K562 (cell line): ENCODE measurements around the gene TMC4. TPM values are rescaled to one million over a fixed set of nuclear protein-coding genes. Genes with fewer than 3 reads are reported as not detected.
A peak's percentile ranks its signal among the peaks of the same experiment; 100 is the strongest.

Experiments used
- DPF2 ChIP-seq: fragments of 450-650 bp; IDR thresholded peaks from 2 replicates; pipeline ENCODE4 v1.6.1; 2016
- EP300 ChIP-seq: IDR thresholded peaks from 2 replicates; pipeline ENCODE4 v1.6.1; 2012; ENCODE audit warnings: low read length, improper control_type of control experiment
- GABPA ChIP-seq: fragments of 200-800 bp; sonication (Bioruptor generic); conservative IDR thresholded peaks from 2 replicates; pipeline ENCODE4 v1.6.1; 2016; ENCODE audit warnings: low read depth, missing genetic modification characterization, missing compliant biosample characterization
- HDAC2 ChIP-seq: fragments of 450-650 bp; IDR thresholded peaks from 2 replicates; pipeline ENCODE4 v1.6.1; 2016; ENCODE audit warnings: mild to moderate bottlenecking
- HDAC8 ChIP-seq: fragments of 450-650 bp; IDR thresholded peaks from 2 replicates; pipeline ENCODE4 v1.6.1; 2016; ENCODE audit warnings: mild to moderate bottlenecking, missing genetic modification characterization, moderate library complexity, missing compliant biosample characterization
- HMG20A ChIP-seq: fragments of 450-650 bp; formaldehyde crosslinking; conservative IDR thresholded peaks from 2 replicates; pipeline ENCODE4 v1.4.0; 2020; ENCODE audit warnings: mild to moderate bottlenecking, mixed read lengths
- HNRNPUL1 ChIP-seq: fragments of 200-400 bp; formaldehyde crosslinking; IDR thresholded peaks from 2 replicates; pipeline ENCODE4 v1.6.1; 2017; ENCODE audit warnings: low read length
- KAT2B ChIP-seq: IDR thresholded peaks from one replicate; pipeline ENCODE4 v1.6.1; 2012; ENCODE audit warnings: low read depth, mild to moderate bottlenecking, control low read depth, inconsistent platforms, low read length, moderate library complexity
- MAFG ChIP-seq: fragments of 450-650 bp; conservative IDR thresholded peaks from 2 replicates; pipeline ENCODE4 v1.6.1; 2016; ENCODE audit warnings: missing genetic modification characterization, missing compliant biosample characterization
- MEF2A ChIP-seq: IDR thresholded peaks from 2 replicates; pipeline ENCODE4 v1.6.1; 2011; ENCODE audit warnings: low read depth, mild to moderate bottlenecking, low read length, moderate library complexity; ENCODE audit not compliant: control insufficient read depth
- NELFE ChIP-seq: IDR thresholded peaks from 2 replicates; pipeline ENCODE4 v1.6.1; 2011; ENCODE audit warnings: mild to moderate bottlenecking; ENCODE audit not compliant: insufficient read depth, insufficient read length
- POLR2A ChIP-seq: fragments of 450-650 bp; conservative IDR thresholded peaks from 2 replicates; pipeline ENCODE4 v1.6.1; 2016
- RBFOX2 ChIP-seq: fragments of 200-400 bp; formaldehyde crosslinking; IDR thresholded peaks from 2 replicates; pipeline ENCODE4 v1.6.1; 2017; ENCODE audit warnings: low read depth, mild to moderate bottlenecking, low read length, moderate library complexity
- SRSF9 ChIP-seq: fragments of 200-400 bp; formaldehyde crosslinking; IDR thresholded peaks from 2 replicates; pipeline ENCODE4 v1.6.1; 2017; ENCODE audit warnings: low read depth, low read length, borderline replicate concordance
- ZC3H11A ChIP-seq: IDR thresholded peaks from 2 replicates; pipeline ENCODE4 v1.6.1; 2012; ENCODE audit warnings: low read depth, low read length, improper control_type of control experiment
- ZNF165 ChIP-seq: fragments of 250-450 bp; sonication (Bioruptor Pico); IDR thresholded peaks from 2 replicates; pipeline ENCODE4 v1.4.0; 2020; ENCODE audit warnings: borderline replicate concordance
- ZNF696 ChIP-seq: fragments of 250-450 bp; sonication (Bioruptor Pico); conservative IDR thresholded peaks from 2 replicates; pipeline ENCODE4 v1.4.0; 2020; ENCODE audit warnings: mild to moderate bottlenecking, moderate library complexity
- ZNF778 ChIP-seq: fragments of 450-650 bp; formaldehyde crosslinking; IDR thresholded peaks from 2 replicates; pipeline ENCODE4 v1.4.0; 2020; ENCODE audit warnings: mild to moderate bottlenecking, moderate library complexity
- polyA plus RNA-seq, 8 experiments: library from polyadenylated mRNA; depleted of rRNA in 4 of 8; stranded (reverse) in 5 of 8; unstranded in 3 of 8; fragments of >200 nt; fragmentation: Nextera tagmentation in 2 of 8; fragmentation: Illumina TruSeq in 1 of 8; extraction: Ambion mirVana in 2 of 8; extraction: Trizol in 1 of 8; gene quantifications; 2 replicates each; pipeline versions ENCODE4 v1.2.1 to v1.2.3, GENCODE V29; 2011 to 2014; ENCODE audit warnings: inconsistent platforms in 1 of 8, missing spikeins in 1 of 8
- total RNA-seq, 7 experiments: library from RNA; depleted of rRNA in 6 of 7; stranded (reverse); fragments of >200 nt in 6 of 7; fragmentation: Illumina TruSeq in 2 of 7; extraction: Trizol in 2 of 7; gene quantifications; 2 replicates each; pipeline versions ENCODE4 v1.2.1 to v1.2.3, GENCODE V29; 2011 to 2021; ENCODE audit warnings: low replicate concordance in 1 of 7
- TF ChIP-seq, protein P1 (sequence below): fragments of 450-650 bp; formaldehyde crosslinking; conservative IDR thresholded peaks from 2 replicates; pipeline ENCODE4 v1.4.0; 2022; ENCODE audit warnings: mild to moderate bottlenecking, missing genetic modification characterization
- TF ChIP-seq, protein P2 (sequence below): fragments of 250-450 bp; sonication (Bioruptor Pico); IDR thresholded peaks from 2 replicates; pipeline ENCODE4 v1.4.0; 2020; ENCODE audit warnings: mild to moderate bottlenecking, moderate library complexity
- TF ChIP-seq, protein P3 (sequence below): sonication (generic); IDR thresholded peaks from 2 replicates; pipeline ENCODE4 v1.6.1; 2016
- TF ChIP-seq, protein P4 (sequence below), 2 experiments: fragments of 450-650 bp; IDR thresholded peaks; 2 replicates each; pipeline ENCODE4 v1.6.1; 2016
- TF ChIP-seq, protein P5 (sequence below): sonication (generic); formaldehyde crosslinking; IDR thresholded peaks from 2 replicates; pipeline ENCODE4 v1.8.0; 2023; ENCODE audit warnings: mild to moderate bottlenecking, missing genetic modification reagents

Gene TMC4
- total and polyA plus RNA-seq, 9 of the 15 experiments (the other 6 are each of a cell fraction or from before 2014, with no cell fraction given): 0.12 to 0.79 (median 0.36) TPM; not detected in 2

DNA sequence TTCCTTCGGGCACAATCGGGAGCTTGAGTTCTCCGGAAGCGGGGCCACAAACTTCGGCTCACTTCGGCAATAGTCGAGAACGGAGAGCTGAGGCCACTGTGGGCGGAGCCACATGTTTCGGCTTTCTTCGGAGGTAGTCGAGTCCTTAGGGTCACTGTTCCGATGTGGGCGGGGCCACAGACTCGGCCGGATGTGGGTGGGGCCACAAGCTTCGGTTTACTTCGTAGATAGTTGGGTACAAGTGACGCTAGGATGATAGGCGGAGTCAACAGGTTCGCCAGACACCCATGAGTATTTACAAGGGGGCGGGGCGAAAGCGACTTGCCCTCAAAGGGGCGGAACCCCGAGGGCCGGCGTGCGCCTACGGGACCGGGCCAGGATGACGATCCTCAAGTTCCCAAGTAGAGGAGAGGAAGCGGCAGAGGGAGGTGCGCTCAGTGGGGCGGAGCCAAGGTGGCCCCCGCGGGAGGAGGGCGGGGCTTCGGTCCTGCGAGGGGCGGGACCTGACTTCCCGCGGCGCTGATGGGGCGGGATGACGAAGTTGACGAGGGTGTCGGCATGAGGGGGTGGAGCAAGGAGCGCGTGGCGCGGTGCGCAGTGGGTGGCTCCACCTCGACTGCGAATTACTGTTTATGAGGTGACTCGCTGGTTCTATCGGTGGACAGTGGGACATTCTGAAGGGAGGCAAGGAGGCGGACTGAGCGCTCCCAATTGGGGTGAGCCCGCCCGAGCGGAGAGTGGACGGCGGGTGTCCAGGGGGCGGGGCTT, 17.0 kb upstream of the TMC4 start (continued):
- TF ChIP-seq HDAC2 (0 out of 2 replicates have a peak, but pooled peaks have one; percentile 48), POLR2A (peak; percentile 95), ZNF165 (CRISPR knock-in tag) (no peak), SRSF9 (no peak), ZC3H11A (no peak), RBFOX2 (peak; percentile 84), GABPA (tag) (peak; percentile 14; the same call in 1 of the 2 replicates), ZNF778 (CRISPR knock-in tag) (no peak), HDAC8 (no peak), MEF2A (0 out of 2 replicates have a peak, but pooled peaks have one; percentile 8), MAFG (tag) (no peak), HNRNPUL1 (no peak), KAT2B (no peak), EP300 (no peak), ZNF696 (CRISPR knock-in tag) (no peak), DPF2 (peak; percentile 66; the same call in 1 of the 2 replicates), HMG20A (CRISPR knock-in tag) (no peak), NELFE (no peak)
- TF ChIP-seq, protein P1, sequence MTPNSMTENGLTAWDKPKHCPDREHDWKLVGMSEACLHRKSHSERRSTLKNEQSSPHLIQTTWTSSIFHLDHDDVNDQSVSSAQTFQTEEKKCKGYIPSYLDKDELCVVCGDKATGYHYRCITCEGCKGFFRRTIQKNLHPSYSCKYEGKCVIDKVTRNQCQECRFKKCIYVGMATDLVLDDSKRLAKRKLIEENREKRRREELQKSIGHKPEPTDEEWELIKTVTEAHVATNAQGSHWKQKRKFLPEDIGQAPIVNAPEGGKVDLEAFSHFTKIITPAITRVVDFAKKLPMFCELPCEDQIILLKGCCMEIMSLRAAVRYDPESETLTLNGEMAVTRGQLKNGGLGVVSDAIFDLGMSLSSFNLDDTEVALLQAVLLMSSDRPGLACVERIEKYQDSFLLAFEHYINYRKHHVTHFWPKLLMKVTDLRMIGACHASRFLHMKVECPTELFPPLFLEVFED: 0 out of 2 replicates have a peak, but pooled peaks have one; percentile 62
- TF ChIP-seq, protein P2, sequence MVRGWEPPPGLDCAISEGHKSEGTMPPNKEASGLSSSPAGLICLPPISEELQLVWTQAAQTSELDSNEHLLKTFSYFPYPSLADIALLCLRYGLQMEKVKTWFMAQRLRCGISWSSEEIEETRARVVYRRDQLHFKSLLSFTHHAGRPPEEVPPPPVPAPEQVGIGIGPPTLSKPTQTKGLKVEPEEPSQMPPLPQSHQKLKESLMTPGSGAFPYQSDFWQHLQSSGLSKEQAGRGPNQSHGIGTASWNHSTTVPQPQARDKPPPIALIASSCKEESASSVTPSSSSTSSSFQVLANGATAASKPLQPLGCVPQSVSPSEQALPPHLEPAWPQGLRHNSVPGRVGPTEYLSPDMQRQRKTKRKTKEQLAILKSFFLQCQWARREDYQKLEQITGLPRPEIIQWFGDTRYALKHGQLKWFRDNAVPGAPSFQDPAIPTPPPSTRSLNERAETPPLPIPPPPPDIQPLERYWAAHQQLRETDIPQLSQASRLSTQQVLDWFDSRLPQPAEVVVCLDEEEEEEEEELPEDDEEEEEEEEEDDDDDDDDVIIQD (CRISPR knock-in tag): no peak
- TF ChIP-seq, protein P3, sequence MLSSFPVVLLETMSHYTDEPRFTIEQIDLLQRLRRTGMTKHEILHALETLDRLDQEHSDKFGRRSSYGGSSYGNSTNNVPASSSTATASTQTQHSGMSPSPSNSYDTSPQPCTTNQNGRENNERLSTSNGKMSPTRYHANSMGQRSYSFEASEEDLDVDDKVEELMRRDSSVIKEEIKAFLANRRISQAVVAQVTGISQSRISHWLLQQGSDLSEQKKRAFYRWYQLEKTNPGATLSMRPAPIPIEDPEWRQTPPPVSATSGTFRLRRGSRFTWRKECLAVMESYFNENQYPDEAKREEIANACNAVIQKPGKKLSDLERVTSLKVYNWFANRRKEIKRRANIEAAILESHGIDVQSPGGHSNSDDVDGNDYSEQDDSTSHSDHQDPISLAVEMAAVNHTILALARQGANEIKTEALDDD: no peak
- TF ChIP-seq, protein P4, sequence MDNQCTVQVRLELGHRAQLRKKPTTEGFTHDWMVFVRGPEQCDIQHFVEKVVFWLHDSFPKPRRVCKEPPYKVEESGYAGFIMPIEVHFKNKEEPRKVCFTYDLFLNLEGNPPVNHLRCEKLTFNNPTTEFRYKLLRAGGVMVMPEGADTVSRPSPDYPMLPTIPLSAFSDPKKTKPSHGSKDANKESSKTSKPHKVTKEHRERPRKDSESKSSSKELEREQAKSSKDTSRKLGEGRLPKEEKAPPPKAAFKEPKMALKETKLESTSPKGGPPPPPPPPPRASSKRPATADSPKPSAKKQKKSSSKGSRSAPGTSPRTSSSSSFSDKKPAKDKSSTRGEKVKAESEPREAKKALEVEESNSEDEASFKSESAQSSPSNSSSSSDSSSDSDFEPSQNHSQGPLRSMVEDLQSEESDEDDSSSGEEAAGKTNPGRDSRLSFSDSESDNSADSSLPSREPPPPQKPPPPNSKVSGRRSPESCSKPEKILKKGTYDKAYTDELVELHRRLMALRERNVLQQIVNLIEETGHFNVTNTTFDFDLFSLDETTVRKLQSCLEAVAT (IDR thresholded peaks at IDR 0.05): peak in 1 of 2 experiments; percentile 25; a peak in 1 of 4 replicates
- TF ChIP-seq, protein P5, sequence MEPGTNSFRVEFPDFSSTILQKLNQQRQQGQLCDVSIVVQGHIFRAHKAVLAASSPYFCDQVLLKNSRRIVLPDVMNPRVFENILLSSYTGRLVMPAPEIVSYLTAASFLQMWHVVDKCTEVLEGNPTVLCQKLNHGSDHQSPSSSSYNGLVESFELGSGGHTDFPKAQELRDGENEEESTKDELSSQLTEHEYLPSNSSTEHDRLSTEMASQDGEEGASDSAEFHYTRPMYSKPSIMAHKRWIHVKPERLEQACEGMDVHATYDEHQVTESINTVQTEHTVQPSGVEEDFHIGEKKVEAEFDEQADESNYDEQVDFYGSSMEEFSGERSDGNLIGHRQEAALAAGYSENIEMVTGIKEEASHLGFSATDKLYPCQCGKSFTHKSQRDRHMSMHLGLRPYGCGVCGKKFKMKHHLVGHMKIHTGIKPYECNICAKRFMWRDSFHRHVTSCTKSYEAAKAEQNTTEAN (CRISPR knock-in tag): no peak
